Activated T-cell treated with anti-CD3 and anti-CD28 coated beads for 4 hours (primary cell): ENCODE measurements around the gene DOK3.
A peak's percentile ranks its signal among the peaks of the same experiment; 100 is the strongest.

Source experiments
- DNase-seq: peaks from one replicate; pipeline ENCODE4 v3.0.0-alpha.2; 2020

DOK3 gene

GRCh38 chr5:177478711-177479646 is 30.6 kb downstream of the DOK3 start:
- no peak for DNase-seq

DNA sequence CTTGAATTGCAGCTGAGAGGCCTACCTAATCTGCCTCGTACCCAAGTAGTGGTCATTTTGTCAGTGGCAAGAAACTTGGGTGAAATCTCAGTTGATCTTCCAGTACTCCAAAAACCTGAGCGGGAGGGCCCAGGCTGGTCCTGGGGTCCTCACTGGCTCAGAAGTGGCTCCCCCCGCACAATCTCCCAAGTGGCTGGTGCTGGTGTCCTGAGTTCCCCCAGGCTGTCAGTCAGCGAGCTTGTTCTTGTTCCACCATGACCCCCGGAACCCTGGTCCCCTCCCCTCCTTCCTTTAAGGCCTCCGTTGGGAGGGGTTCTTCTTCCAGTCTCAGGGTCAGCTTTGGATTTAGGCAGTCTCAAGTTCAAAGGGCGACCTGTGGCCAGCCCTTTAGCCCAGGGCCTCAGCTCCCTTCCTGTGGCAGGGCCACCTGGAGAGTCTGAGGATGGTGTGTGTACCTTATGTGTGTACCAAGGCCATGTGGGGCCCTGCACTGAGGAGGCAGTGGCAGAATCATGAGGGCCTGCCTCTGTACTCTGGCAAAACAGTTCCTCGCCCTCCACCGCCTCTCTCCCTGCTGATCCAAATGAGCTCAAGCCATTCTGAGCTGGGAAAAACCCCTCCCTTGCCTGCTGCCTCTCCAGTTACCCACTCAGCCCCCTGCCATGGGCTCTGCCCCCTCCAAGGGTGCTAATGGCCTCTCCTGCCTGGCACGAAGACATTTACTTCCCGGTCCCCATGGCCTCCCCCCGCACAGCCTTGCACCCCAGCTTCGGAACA is 31.7 kb downstream of the DOK3 start:
- no peak for DNase-seq

DNA sequence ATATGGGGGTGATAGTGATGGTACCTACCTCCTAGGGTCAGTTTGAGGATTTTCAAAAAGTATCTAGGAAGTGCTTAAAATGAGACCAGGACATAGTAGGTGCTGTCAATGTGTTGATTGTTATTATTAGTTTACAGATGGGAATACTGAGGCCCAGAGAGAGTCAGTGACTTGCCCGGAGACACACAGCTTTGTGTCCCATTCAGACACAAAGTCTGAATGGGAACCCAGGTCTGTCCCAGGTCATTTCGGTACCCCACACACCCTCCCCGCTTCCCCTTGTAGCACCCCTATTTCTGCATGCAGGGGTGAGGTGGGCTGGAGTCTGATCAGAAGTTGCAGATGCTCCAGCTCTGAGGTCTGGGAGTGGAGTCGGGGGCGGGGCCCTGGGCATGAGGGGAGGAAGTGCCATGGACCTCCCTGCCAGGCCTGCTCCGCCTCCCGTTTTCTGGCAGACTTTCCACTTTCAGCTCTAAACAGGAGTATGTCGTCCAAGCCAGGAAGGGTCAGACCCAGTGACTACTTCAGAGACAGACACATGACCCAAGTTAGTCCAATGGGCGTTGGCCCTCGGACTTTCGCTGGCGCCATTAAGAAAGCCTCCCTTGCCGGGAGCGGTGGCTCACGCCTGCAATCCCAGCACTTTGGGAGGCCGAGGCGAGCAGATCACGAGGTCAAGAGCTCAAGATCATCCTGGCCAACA is 32.9 kb downstream of the DOK3 start:
- no peak for DNase-seq

- DNase-seq, result no peak
Observed at GRCh38 chr5:177475563-177476427, 33.8 kb downstream of the DOK3 start.

DNA sequence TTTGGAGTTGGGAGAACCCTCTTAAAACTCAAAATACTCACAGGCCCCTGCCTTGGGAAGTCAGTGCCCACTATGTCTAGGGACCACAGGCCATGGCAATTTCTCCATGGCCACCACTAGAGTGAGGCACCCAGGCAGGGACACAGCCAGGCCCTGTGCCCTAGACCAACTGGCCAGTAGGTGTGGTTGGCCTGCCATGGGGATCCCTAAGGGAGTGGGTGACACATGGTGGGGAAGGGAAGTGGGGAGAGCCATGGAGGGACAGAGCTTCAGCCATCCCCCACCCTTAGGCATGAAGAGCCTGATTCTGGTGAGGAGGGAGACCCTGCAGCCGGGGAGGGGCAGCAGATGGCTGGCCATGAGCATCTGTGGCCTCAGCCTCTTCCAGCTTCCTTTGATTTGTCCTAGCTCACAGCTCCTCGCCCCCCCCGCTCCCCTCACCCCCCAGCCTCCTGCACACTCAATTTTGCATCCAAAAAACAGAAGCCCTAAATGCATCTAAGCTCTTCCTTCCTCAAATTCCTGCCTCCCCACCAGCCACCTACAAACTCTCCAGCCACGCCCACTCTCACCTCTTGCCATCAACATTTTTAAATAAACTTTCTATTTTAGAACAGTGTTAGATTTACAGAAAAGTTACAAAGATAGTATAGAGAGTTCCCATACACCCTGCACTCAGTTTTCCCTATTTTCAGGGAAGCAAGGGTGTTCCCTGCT is 34.6 kb downstream of the DOK3 start:
- DNase-seq, result no peak

GRCh38 chr5:177474002-177474476 is 35.6 kb downstream of the DOK3 start:
- no peak for DNase-seq

DNA sequence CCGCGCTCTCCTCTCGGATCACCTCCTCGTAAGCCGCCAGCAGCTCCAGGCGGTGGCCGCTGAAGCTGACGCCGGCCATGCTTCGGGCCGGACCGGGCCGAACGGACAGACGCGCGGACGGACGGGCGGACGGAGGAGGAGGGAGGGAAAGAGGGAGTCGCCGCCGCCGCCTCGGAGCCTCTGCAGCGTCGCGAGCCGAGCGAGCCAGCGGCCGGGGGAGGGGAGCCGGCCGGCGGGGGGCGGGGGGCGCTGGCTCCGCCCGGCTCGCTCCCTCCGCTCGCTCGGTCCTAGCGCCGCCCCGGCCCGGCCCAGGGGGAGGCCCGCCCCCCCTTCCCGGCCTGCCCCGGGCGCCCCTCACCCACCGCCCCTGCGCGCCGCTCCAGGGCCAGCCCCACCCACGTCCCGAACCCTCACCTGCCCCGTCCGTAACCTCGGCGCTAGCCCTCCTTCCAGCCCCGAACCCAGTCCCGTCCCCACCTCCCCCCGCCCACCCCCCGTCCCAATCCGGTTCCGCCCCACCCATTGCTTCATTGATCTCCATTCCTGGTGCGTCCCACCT is 36.1 kb downstream of the DOK3 start, which contains the start of gene DBN1:
TSS of gene DBN1 (minus strand) at position 192 of the 559 bp plus-strand sequence. CDS start at position 79, 113 bp downstream.
- no peak for DNase-seq

GRCh38 chr5:177472460-177473442 is 36.9 kb downstream of the DOK3 start:
- peak; percentile 42 for DNase-seq

- DNase-seq, result no peak
Observed at GRCh38 chr5:177471610-177472356, 37.8 kb downstream of the DOK3 start.

DNA sequence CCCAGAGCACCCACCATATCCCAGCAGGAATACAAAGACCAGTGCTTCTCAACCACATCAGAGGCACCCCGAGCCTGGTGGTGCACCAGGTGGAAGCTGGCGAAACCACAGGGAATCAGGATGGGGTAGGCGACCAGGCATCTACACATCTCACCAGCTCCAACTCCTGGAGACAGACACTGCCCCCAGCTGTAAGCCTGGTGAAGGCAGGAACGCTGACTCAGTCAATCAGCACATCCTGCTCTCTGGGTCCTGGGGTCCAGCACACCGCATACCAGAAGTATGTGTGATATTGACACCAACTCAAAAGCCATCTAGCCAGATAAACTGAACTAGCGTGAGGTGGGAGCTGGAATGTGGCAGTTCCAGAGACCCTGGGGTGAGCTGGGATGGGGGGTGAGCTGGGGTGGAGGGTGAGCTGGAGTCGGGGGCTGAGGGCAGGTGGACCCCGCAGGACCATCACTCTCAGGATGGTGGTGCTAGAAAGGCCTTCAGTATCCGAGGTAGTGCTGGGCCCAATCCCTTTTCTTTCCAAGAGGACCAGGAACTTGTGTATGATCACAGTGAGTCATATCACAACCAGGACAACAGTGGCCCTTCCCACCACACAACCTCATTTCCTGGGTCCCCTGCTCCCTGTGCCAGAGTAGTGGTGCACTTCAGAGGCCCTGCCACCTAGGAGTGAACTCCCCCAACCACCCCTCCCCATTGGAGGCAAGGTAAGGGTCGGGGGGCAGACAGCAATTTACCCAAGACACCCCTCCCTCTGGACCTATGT is 38.7 kb downstream of the DOK3 start:
- no peak for DNase-seq

DNA sequence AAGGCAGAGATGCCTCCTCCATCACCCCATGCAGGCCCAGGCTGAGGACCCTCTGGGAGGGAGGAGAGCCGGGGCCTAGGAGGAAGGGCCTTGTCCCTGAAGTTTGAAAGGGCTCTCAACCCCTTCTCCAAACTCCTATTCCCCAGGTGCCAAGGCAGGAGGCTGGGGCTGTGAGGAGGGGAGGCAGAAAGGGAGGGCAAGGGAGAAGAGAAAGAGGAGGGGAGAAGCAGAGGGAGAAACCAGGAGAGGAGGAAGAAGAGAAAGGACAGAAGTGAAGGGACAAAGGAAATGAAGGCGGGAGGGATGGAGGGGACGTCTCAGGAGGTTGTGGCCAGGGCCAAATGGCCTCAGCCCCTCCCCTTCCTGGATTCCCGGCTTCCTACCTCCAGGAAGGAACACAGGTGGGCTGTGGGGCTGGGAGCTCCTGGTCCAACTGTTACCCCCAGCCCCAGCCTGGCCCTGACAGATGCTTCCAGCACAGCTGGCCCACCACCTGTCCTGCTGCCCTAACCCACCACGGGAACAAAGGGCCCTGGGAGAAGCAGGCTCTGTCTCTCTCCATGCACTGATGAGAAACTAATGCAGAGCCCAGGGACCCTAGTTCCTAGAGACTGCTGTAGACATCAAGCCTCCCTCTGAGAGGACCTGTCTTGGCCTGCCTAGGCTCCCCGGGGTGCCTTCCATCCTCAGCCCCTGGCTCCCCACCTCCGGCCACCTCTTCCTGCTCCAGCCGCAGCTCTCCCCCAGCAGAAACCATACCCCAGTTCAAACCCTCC is 39.7 kb downstream of the DOK3 start:
- no peak for DNase-seq

DNA sequence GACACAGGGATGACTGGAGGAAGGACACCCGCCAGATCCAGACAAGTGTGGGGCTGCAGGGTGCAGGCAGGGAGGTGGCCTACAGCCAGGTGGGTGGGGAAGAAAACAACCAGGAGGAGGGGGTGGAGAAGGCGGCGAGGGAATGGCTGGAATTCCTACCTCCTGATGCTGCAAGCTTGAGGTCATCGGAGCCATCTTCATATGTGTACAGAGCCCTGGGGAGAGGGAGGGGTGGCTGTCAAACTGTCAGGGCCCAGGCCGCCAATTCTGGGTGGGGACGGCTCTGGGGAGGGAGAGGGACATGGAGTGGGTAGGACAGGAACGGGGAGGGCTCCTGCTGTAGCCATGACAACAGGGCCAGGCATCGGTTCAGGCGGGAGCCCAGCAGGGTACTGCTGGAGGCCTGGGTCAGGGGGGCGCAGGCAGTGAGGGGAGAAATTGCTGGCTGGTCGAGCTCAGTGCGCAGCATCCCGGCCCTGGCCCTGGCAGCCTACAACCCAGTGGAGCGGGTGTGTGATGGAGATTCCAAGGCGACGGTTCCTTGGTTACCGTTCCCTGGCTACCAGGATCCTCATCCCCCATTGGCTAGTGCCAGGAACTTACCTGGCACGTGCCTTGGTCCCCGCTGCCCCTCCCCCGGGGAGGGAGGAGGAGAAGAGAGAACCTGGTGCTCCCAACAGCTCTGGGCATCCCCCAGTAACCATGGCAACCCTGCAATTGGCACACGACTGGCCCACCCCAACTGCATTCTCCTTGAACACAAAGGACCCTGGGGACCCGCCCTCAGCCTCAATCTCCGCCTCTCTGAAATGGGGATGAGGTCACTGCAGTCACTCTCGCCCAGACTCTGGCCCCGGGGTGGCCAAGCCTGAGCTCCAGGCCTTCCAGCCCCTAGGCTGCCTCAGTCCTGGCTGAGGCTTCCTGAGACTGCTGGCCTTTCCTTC is 40.7 kb downstream of the DOK3 start:
- DNase-seq, result no peak

DNA sequence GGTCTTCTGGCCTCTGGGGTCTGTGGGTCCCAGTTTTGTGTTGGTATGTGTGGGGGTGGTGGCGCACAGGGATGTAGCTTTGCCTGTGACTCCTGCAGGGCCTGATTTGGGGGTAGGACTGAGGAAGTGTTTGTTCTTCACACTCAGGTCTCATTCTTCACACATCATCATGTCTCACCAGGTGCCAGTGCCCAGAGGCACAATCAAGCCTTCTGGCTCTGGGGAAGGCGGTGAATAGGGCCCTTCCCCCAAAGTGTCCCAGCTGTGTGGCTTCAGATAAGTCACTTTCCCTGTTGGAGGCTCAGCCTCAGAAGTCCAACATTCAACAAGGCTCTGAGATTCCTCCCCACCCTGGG is 41.3 kb downstream of the DOK3 start:
- no peak for DNase-seq

GRCh38 chr5:177467436-177467835 is 42.2 kb downstream of the DOK3 start:
- DNase-seq, result no peak

DNA sequence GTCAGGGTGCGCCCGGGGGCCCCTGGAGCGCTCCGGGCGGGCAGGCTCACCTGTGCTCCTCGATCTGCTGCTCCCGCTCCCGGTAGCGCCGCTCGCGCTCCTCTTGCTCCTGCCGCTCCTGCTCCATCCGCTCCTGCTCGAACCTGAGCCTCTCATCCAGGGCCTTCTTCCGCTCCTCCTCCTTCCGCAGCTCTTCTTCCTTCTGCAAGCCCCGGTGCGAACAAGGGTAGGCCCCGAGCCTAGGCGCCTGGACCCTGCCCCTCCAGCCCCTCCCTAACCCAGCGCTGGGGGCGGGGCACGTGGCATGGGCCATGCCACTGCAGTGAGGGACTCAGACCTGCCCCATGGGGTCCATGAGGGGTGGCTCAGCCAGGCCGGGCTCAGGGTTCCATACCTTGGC is 42.8 kb downstream of the DOK3 start:
- DNase-seq, result no peak

GRCh38 chr5:177465044-177465443 is 44.6 kb downstream of the DOK3 start:
- DNase-seq, result no peak
